Endothelial cell of umbilical vein (primary cell): Measurements from ENCODE around the gene CFAP99. TPM values are rescaled to one million over a fixed set of nuclear protein-coding genes. Genes with fewer than 3 reads are reported as not detected.

Experiments used
- BruUV-seq: library from RNA; stranded (reverse); fragments of 400-500 nt; replicated peaks from 2 replicates; lab custom pipeline; 2021; lab: Mats Ljungman, UMichigan
- CTCF ChIA-PET: fragments of 300-600, 350-600 bp; sonication (Branson Sonifier 250); formaldehyde crosslinking; loops from one replicate; lab custom pipeline; 2021; ENCODE audit warnings: antibody characterized with exemption, inconsistent platforms; lab: Charles Lee
- POLR2A ChIA-PET: fragments of 300-600, 350-600 bp; sonication (Branson Sonifier 250); formaldehyde crosslinking; loops from one replicate; lab custom pipeline; 2021; ENCODE audit warnings: antibody characterized with exemption, inconsistent platforms; lab: Charles Lee
- DNase-seq: peaks from one replicate; pipeline ENCODE4 v3.0.0-alpha.2; 2011; ENCODE audit warnings: low read depth, low spot score
- FAIRE-seq: peaks from 2 replicates; lab custom pipeline; 2011; peaks lifted over from hg19 to GRCh38; lab: Jason Lieb, UNC
- H2AFZ ChIP-seq: 2 replicates; pipeline ENCODE4 v1.6.0; 2012; ENCODE audit warnings: low read depth, low read length, control low read depth, inconsistent platforms
- H3K27ac ChIP-seq: 2 replicates; pipeline ENCODE4 v1.5.1; 2011; ENCODE audit warnings: low read depth, mild to moderate bottlenecking, control low read depth, low read length, moderate library complexity; ENCODE audit not compliant: insufficient read depth
- H3K27me3 ChIP-seq, 2 experiments: 2 replicates each; pipeline versions ENCODE4 v1.6.0 to v1.6.1; 2011; ENCODE audit warnings: low read length in 2 of 2, mixed read lengths in 1 of 2; ENCODE audit not compliant: control insufficient read depth in 2 of 2, insufficient read depth in 2 of 2
- H3K36me3 ChIP-seq, 2 experiments: 2 replicates in 1 of 2; 3 replicates in 1 of 2; pipeline ENCODE4 v1.5.1; 2011; ENCODE audit warnings: low read length in 2 of 2, mild to moderate bottlenecking in 1 of 2, moderate library complexity in 1 of 2; ENCODE audit not compliant: control insufficient read depth in 2 of 2, insufficient read depth in 2 of 2; ENCODE audit errors: extremely low read depth in 1 of 2
- H3K4me1 ChIP-seq: 3 replicates; pipeline ENCODE4 v1.5.1; 2011; ENCODE audit warnings: mild to moderate bottlenecking, low read length; ENCODE audit not compliant: control insufficient read depth, insufficient read depth; ENCODE audit errors: extremely low read depth
- H3K4me2 ChIP-seq: 2 replicates; pipeline ENCODE4 v1.6.1; 2011; ENCODE audit warnings: low read length, control low read depth, mixed read lengths; ENCODE audit not compliant: insufficient read depth
- H3K4me3 ChIP-seq, 3 experiments: fragments of 200-600 bp in 1 of 3; sonication (generic), shearing (Covaris generic) in 1 of 3; replicated peaks in 1 of 3; 2 replicates each; pipeline ENCODE4 v1.5.1; 2011 to 2016; ENCODE audit warnings: control low read depth in 3 of 3, low read length in 3 of 3, mild to moderate bottlenecking in 2 of 3, inconsistent platforms in 1 of 3, low read depth in 1 of 3, moderate library complexity in 1 of 3; ENCODE audit not compliant: insufficient read depth in 1 of 3
- H3K79me2 ChIP-seq: 2 replicates; pipeline ENCODE4 v1.6.0; 2012; ENCODE audit warnings: low read length, inconsistent platforms; ENCODE audit not compliant: control insufficient read depth, insufficient read depth
- H3K9ac ChIP-seq: replicated peaks from 2 replicates; pipeline ENCODE3; 2011; ENCODE audit warnings: low read length, control low read depth; ENCODE audit not compliant: insufficient read depth; ENCODE audit errors: extremely low read depth
- H3K9me1 ChIP-seq: replicated peaks from 3 replicates; pipeline ENCODE4 v1.6.0; 2011; ENCODE audit warnings: mild to moderate bottlenecking, low read length; ENCODE audit not compliant: control insufficient read depth, insufficient read depth; ENCODE audit errors: extremely low read depth
- H3K9me3 ChIP-seq: replicated peaks from 2 replicates; pipeline ENCODE4 v1.5.1; 2012; ENCODE audit warnings: low read length, inconsistent platforms; ENCODE audit not compliant: control insufficient read depth, insufficient read depth
- H4K20me1 ChIP-seq: replicated peaks from 2 replicates; pipeline ENCODE3; 2011; ENCODE audit warnings: mild to moderate bottlenecking, low read length; ENCODE audit not compliant: control insufficient read depth, insufficient read depth; ENCODE audit errors: extremely low read depth
- EZH2 ChIP-seq: IDR thresholded peaks from 2 replicates; pipeline ENCODE4 v1.6.1; 2012; ENCODE audit warnings: borderline replicate concordance, low read depth, mild to moderate bottlenecking, moderate library complexity, low read length, inconsistent platforms; ENCODE audit not compliant: severe bottlenecking
- FOS ChIP-seq: IDR thresholded peaks from 2 replicates; pipeline ENCODE4 v1.6.1; 2011; ENCODE audit warnings: mild to moderate bottlenecking, low read length, moderate library complexity, borderline replicate concordance; ENCODE audit not compliant: insufficient read depth
- GATA2 ChIP-seq: IDR thresholded peaks from 2 replicates; pipeline ENCODE4 v1.7.0; 2011; ENCODE audit warnings: low read depth, mild to moderate bottlenecking, moderate library complexity, mixed read lengths, low read length; ENCODE audit not compliant: insufficient read length, insufficient read depth
- JUN ChIP-seq: IDR thresholded peaks from 2 replicates; pipeline ENCODE4 v1.6.1; 2011; ENCODE audit warnings: borderline replicate concordance, low read depth; ENCODE audit not compliant: insufficient read length, insufficient read depth
- MAX ChIP-seq: IDR thresholded peaks from 2 replicates; pipeline ENCODE4 v1.6.1; 2011; ENCODE audit not compliant: insufficient read depth, insufficient read length
- MYC ChIP-seq: IDR thresholded peaks from one replicate; pipeline ENCODE4 v1.6.1; 2011; ENCODE audit warnings: mild to moderate bottlenecking, low read depth, low read length
- POLR2A ChIP-seq: IDR thresholded peaks from 2 replicates; pipeline ENCODE4 v1.6.1; 2012; ENCODE audit warnings: low read depth, mild to moderate bottlenecking, control low read depth, low read length
- POLR2AphosphoS5 ChIP-seq: IDR thresholded peaks from 2 replicates; pipeline ENCODE4 v1.6.1; 2012; ENCODE audit warnings: low read depth, mild to moderate bottlenecking, control low read depth, low read length, moderate library complexity; ENCODE audit not compliant: insufficient read depth
- dilution Hi-C: fragments of 300-500 bp; cut with MboI; formaldehyde crosslinking; loops from one replicate; pipeline ENCODE4 v1.15.0; 2019; ENCODE audit warnings: low sequenced_read_pairs; ENCODE audit not compliant: extremely low pct_ligation_motif_present
- intact Hi-C: fragments of 100-400 bp; cut with micrococcal nuclease; formaldehyde crosslinking; loops from one replicate; pipeline ENCODE4 v1.10.0; 2022
- polyA plus RNA-seq, 4 experiments: library from polyadenylated mRNA; depleted of rRNA in 3 of 4; stranded (reverse) in 3 of 4; unstranded in 1 of 4; fragments of >200 nt; gene quantifications; 2 replicates each; pipeline versions ENCODE4 v1.2.1 to v1.2.3, GENCODE V29; 2011 to 2012; ENCODE audit warnings: missing spikeins in 1 of 4
- total RNA-seq: library from RNA; stranded (reverse); gene quantifications from 2 replicates; pipeline ENCODE4 v1.2.3, GENCODE V29; 2021
- TF ChIP-seq, protein P1 (sequence below), 2 donors: IDR thresholded peaks; 1 replicate in 1 of 2; 2 replicates in 1 of 2; pipeline ENCODE4 v1.5.1; 2011; ENCODE audit warnings: low read length in 2 of 2, mild to moderate bottlenecking in 2 of 2, moderate library complexity in 2 of 2, control low read depth in 1 of 2, inconsistent platforms in 1 of 2, low read depth in 1 of 2; ENCODE audit not compliant: insufficient read depth in 1 of 2; ENCODE audit errors: extremely low read depth in 1 of 2

CFAP99 gene
- total and polyA plus RNA-seq, 2 donors (not counting 3 experiments of a cell fraction or from before 2014, with no cell fraction given), result 0.03 TPM; not detected in 1

DNA sequence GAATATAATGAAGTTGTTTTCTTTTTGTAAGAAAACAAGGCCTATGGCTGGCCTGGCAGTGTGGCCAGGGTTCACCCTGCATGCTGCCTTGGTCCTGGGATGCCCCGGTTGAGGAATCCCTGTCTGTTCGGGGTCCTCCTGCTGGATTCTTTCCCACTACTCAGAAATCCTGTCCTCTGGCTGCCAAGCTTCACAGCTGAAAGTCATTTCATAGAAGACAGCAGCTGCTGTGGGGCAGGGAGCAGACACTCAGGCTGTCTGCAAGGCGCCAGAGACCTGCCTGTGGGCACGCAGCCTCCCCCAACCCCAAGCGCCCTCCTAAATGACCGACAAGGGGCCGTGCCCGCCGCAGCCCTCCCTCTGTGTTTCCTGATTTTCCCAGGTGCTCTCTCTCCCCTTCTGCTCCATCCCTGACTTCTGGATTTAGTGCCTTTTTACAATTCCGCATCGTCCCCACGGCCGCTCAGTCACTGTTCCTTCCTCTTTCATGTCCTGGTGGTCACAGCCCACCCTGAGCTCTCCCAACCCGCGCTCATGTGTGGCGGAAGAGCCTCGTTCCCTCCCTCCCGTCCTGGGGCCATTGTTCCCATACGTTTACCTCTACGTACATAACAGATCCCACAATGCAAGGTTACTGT, 27.9 kb upstream of the CFAP99 start:
- H2AFZ ChIP-seq, result no peak overlapping the region
- peaks cover 2% of the 10 kb centered on the region for H3K79me2 ChIP-seq
- no peaks in the 10 kb centered on the region for H4K20me1 ChIP-seq
- H3K9ac ChIP-seq, result no peak overlapping the region
- ChIA-PET POLR2A (no interaction called here), CTCF (interaction anchor here (1.0 kb wide), 1 partner anchor 12 kb away, joined by 3 read pairs; no protein-coding TSS in a partner anchor)
- H3K4me3 ChIP-seq, result no peak overlapping the region
- TF ChIP-seq MAX, result no peak
- no peak for TF ChIP-seq POLR2AphosphoS5
- no peak for TF ChIP-seq GATA2
- TF ChIP-seq, protein P1, sequence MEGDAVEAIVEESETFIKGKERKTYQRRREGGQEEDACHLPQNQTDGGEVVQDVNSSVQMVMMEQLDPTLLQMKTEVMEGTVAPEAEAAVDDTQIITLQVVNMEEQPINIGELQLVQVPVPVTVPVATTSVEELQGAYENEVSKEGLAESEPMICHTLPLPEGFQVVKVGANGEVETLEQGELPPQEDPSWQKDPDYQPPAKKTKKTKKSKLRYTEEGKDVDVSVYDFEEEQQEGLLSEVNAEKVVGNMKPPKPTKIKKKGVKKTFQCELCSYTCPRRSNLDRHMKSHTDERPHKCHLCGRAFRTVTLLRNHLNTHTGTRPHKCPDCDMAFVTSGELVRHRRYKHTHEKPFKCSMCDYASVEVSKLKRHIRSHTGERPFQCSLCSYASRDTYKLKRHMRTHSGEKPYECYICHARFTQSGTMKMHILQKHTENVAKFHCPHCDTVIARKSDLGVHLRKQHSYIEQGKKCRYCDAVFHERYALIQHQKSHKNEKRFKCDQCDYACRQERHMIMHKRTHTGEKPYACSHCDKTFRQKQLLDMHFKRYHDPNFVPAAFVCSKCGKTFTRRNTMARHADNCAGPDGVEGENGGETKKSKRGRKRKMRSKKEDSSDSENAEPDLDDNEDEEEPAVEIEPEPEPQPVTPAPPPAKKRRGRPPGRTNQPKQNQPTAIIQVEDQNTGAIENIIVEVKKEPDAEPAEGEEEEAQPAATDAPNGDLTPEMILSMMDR (IDR thresholded peaks at IDR 0.05; ENCODE audit: extremely low read depth in 1 of 2, insufficient read depth in 1 of 2, low read depth in 1 of 2, low read length in 2 of 2), result no peak
- no peak for TF ChIP-seq MYC
- TF ChIP-seq EZH2, result no peak
- TF ChIP-seq JUN, result no peak
- no peak for TF ChIP-seq FOS
- TF ChIP-seq POLR2A, result no peak
- BruUV-seq, result no TSS peak
- DNase-seq (no peak), FAIRE-seq (no peak)
- H3K4me2 ChIP-seq, result no peak overlapping the region
- no peaks in the 10 kb centered on the region for H3K36me3 ChIP-seq
- H3K9me3 ChIP-seq, result no peaks in the 10 kb centered on the region
- no peak overlapping the region for H3K27ac ChIP-seq
- peaks cover 3% of the 10 kb centered on the region for H3K4me1 ChIP-seq
- H3K27me3 ChIP-seq, result no peaks in the 10 kb centered on the region
- intact Hi-C loops, result no loop called here
- dilution Hi-C loops, result no loop called here
- no peaks in the 10 kb centered on the region for H3K9me1 ChIP-seq
